Measurements from ENCODE around the gene RREB1. TPM values are rescaled to one million over a fixed set of nuclear protein-coding genes. Genes with fewer than 3 reads are reported as not detected.
A peak's percentile ranks its signal among the peaks of the same experiment; 100 is the strongest.
"Not testable (repeated sequence)": the region's sequence is repeated elsewhere in the genome, so short reads cannot be mapped to it uniquely, and the experiment has no call there.

Gene RREB1
- total RNA-seq, 1 donor from 2014 or later, result 57.2 TPM

GRCh38 chr6:7264041-7264440 lies 156.3 kb downstream of the RREB1 start:
- no peak for TF ChIP-seq CTCF (IDR thresholded peaks at IDR 0.05)
- no peak for TF ChIP-seq POLR2AphosphoS5 (IDR thresholded peaks at IDR 0.05; ENCODE audit: insufficient read depth in 1 of 2, low read depth in 1 of 2)
- no peak for TF ChIP-seq POLR2A (IDR thresholded peaks at IDR 0.05)
- intact Hi-C loops (cut with DNase I), result loop anchor here (5.0 kb wide), 1 partner anchor 1352 kb away; no protein-coding TSS in a partner anchor
- Histone ChIP-seq H3K27me3 (no peaks in the 10 kb centered on the region), H3K27ac (no peak overlapping the region), H3K9me3 (no peaks in the 10 kb centered on the region), H3K4me3 (no peak overlapping the region), H3K36me3 (no peaks in the 10 kb centered on the region), H3K4me1 (peaks cover 33% of the 10 kb centered on the region)
- DNase-seq (ENCODE audit: extremely low spot score in 2 of 2), result no peak

GRCh38 chr6:7264686-7265384 lies 157.1 kb downstream of the RREB1 start:
- H3K9me3 ChIP-seq, result no peaks in the 10 kb centered on the region
- intact Hi-C loops (cut with DNase I), result loop anchor here (5.0 kb wide), 1 partner anchor 1353 kb away; no protein-coding TSS in a partner anchor
- H3K27ac ChIP-seq, result no peak overlapping the region
- TF ChIP-seq CTCF (IDR thresholded peaks at IDR 0.05), result no peak
- TF ChIP-seq POLR2A (IDR thresholded peaks at IDR 0.05), result no peak
- no peak for TF ChIP-seq POLR2AphosphoS5 (IDR thresholded peaks at IDR 0.05; ENCODE audit: insufficient read depth in 1 of 2, low read depth in 1 of 2)
- H3K36me3 ChIP-seq, result no peaks in the 10 kb centered on the region
- H3K4me3 ChIP-seq, result no peak overlapping the region
- no peak for DNase-seq (ENCODE audit: extremely low spot score in 2 of 2)
- no peaks in the 10 kb centered on the region for H3K27me3 ChIP-seq
- peaks cover 33% of the 10 kb centered on the region for H3K4me1 ChIP-seq

GRCh38 chr6:7265385-7265726 lies 157.6 kb downstream of the RREB1 start:
- DNase-seq (ENCODE audit: extremely low spot score in 2 of 2); H3K36me3 ChIP-seq; H3K27ac ChIP-seq; H3K4me3 ChIP-seq; intact Hi-C loops (cut with DNase I); H3K9me3 ChIP-seq; H3K27me3 ChIP-seq: not testable (repeated sequence)
- H3K4me1 ChIP-seq, result peaks cover 32% of the 10 kb centered on the region

GRCh38 chr6:7267071-7267465 lies 159.3 kb downstream of the RREB1 start:
- TF ChIP-seq POLR2A (IDR thresholded peaks at IDR 0.05), result no peak
- TF ChIP-seq CTCF (IDR thresholded peaks at IDR 0.05), result no peak
- no peak for TF ChIP-seq POLR2AphosphoS5 (IDR thresholded peaks at IDR 0.05; ENCODE audit: insufficient read depth in 1 of 2, low read depth in 1 of 2)
- intact Hi-C loops (cut with DNase I), result no loop called here
- no peak overlapping the region for H3K27ac ChIP-seq
- DNase-seq (ENCODE audit: extremely low spot score in 2 of 2), result peak in 1 of 2 donors; percentile 85
- H3K9me3 ChIP-seq, result no peaks in the 10 kb centered on the region
- H3K4me1 ChIP-seq, result peaks cover 19% of the 10 kb centered on the region
- H3K27me3 ChIP-seq, result no peaks in the 10 kb centered on the region
- H3K36me3 ChIP-seq, result no peaks in the 10 kb centered on the region
- no peak overlapping the region for H3K4me3 ChIP-seq

GRCh38 chr6:7267466-7268091 lies 159.8 kb downstream of the RREB1 start:
- TF ChIP-seq POLR2A (IDR thresholded peaks at IDR 0.05) (no peak), POLR2AphosphoS5 (IDR thresholded peaks at IDR 0.05; ENCODE audit: insufficient read depth in 1 of 2, low read depth in 1 of 2) (peak; percentile 34 to 38), CTCF (IDR thresholded peaks at IDR 0.05) (no peak)
- H3K4me1 ChIP-seq, result peaks cover 16% of the 10 kb centered on the region
- H3K4me3 ChIP-seq, result no peak overlapping the region
- intact Hi-C loops (cut with DNase I), result no loop called here
- DNase-seq (ENCODE audit: extremely low spot score in 2 of 2), result peak in 1 of 2 donors; percentile 88
- no peak overlapping the region for H3K27ac ChIP-seq
- no peaks in the 10 kb centered on the region for H3K36me3 ChIP-seq
- H3K27me3 ChIP-seq, result no peaks in the 10 kb centered on the region
- no peaks in the 10 kb centered on the region for H3K9me3 ChIP-seq

Measured in vagina (tissue), 2 donors.